VCaP (cell line): ENCODE results near the gene MRPL36.
"Not testable (repeated sequence)": the region's sequence is repeated elsewhere in the genome, so short reads cannot be mapped to it uniquely, and the experiment has no call there.

Experiments used
- H3K27ac ChIP-seq: fragments of 450-650 bp; 2 replicates; pipeline ENCODE4 v1.5.1; 2017
- CTCF ChIP-seq: fragments of 450-650 bp; conservative IDR thresholded peaks from 2 replicates; pipeline ENCODE4 v1.5.1; 2017; ENCODE audit warnings: mild to moderate bottlenecking, moderate library complexity

MRPL36 gene

GRCh38 chr5:1799602-1800471 is at the start of gene MRPL36:
TSS of gene MRPL36 (minus strand) at chr5:1799837. CDS start at chr5:1798935, 902 bp downstream.
- peak within 1 kb of the TSS; percentile 94 for H3K27ac ChIP-seq
- no peak for TF ChIP-seq CTCF

- no peak overlapping the region for H3K27ac ChIP-seq
- no peak for TF ChIP-seq CTCF
These were observed 48.0 kb upstream of the MRPL36 start for GRCh38 chr5:1847611-1848010.

- no peak overlapping the region for H3K27ac ChIP-seq
- no peak for TF ChIP-seq CTCF
These were observed 47.4 kb upstream of the MRPL36 start for GRCh38 chr5:1847056-1847455.

GRCh38 chr5:1846583-1846982 is 46.9 kb upstream of the MRPL36 start:
- no peak overlapping the region for H3K27ac ChIP-seq
- TF ChIP-seq CTCF = no peak

- TF ChIP-seq CTCF = no peak
- H3K27ac ChIP-seq = no peak overlapping the region
These were observed 46.1 kb upstream of the MRPL36 start for GRCh38 chr5:1845696-1846095.

- no peak for TF ChIP-seq CTCF
- H3K27ac ChIP-seq = no peak overlapping the region
These were observed 45.2 kb upstream of the MRPL36 start for GRCh38 chr5:1844708-1845436.

- not testable (repeated sequence) for H3K27ac ChIP-seq
These were observed 44.1 kb upstream of the MRPL36 start for GRCh38 chr5:1843761-1844160.
